GF-D8 (cell line): ENCODE results near the gene ARHGAP26.

ENCODE experiments used
- DNase-seq: peaks from one replicate; lab custom pipeline; 2025; lab: John Stamatoyannopoulos, UW

The ARHGAP26 gene

GRCh38 chr5:142876817-142877216 is 106.6 kb downstream of the ARHGAP26 start:
- DNase-seq: no peak

DNA sequence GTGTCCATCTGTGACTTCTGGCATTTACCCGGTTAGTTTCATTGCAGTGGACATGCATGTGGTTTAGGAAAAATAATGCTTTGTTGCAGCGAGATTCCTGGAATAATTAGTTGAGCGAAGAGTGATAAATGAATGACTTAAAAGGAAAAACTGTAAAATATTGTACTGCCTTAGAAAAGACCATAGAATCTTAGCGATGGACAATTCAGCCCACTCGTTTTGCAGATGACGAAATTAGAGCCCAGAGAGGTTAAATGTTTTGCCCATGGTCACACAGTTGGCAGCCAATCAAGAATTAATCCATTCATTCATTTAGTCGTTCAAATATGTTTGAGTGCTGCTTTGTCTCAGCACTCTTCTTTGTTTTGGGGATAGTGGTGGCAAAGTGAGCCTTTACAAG is 107.9 kb downstream of the ARHGAP26 start:
- no peak for DNase-seq

- no peak for DNase-seq
Observed at GRCh38 chr5:142878638-142879037, 108.5 kb downstream of the ARHGAP26 start.

- peak; percentile 80 for DNase-seq
Observed at GRCh38 chr5:142881076-142881783, 111.1 kb downstream of the ARHGAP26 start.

DNA sequence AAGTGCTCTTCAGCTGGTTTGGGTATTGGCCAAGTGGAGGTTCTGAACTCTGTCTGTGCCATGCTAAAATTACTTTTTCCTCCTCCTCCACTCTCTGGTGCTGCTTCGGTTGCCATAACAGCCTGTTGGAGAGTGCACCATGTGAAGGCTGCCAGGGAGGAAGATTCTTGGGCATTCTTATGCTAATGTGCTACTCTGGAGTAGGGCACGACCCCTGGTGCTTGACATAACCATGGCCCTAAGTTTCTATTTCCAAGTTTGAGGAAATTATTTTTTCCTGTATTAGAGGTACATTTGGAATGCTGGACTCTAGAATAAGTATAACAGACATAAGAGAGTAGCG is 111.6 kb downstream of the ARHGAP26 start:
- no peak for DNase-seq

GRCh38 chr5:142883025-142883424 is 112.8 kb downstream of the ARHGAP26 start:
- no peak for DNase-seq

DNA sequence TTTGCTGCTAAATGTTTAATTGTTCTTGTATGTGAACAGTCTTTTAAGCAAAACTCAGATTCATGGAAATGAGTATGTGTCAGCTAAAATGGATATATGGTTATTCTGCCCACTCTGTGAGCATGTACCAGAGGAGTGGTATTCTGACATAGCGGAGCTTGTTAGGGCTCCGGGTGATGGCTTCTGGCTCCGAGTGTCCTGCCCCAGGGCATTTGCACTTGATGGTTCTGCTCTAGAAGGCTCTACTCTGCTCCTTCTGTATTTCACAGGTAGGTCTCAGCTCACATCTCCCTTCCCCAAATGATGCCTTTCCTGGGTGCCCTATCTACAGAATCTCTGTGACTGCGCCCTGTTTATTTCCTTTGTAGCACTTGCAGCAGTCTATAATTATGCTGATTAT is 113.3 kb downstream of the ARHGAP26 start:
- DNase-seq: no peak

DNA sequence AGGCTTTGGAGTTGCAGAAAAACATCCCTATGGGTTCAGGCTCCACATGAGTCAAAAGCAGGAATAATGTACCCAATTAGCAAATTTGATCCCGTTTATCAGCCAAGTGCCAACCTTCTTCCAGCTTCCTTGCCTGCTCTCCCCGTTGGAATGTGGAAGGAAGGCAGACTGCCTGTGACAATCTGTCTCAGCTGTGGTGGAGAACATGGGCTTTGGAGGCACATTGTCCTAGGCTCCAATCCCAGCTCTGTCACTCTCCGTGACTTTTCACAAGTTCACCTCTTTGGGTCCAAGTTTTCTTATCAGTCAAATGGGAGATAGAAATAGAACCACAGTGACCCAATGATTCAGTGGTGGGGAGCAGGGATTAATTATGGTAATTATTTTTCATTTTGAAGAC is 113.9 kb downstream of the ARHGAP26 start:
- no peak for DNase-seq

- DNase-seq: no peak
Observed at GRCh38 chr5:142886211-142886610, 116.0 kb downstream of the ARHGAP26 start.

DNA sequence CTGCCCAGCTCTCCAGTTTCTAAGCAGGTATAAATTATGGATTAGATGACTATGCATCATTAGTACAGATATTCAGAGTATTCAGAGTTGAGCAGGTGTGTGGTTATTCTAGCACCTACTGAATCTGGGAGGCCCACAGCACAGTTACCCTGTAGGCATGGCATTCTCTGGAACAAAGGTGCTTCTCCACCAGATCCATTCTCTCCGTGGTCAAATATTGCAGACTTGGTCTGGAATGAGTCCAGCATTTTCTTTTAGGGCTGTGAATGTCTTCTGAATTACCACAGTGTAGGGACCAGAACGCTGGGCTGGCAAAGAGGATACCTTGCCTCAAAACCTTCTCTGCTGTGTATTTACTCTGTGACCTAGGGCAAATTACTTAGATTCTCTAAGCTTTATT is 116.8 kb downstream of the ARHGAP26 start:
- DNase-seq: no peak

DNA sequence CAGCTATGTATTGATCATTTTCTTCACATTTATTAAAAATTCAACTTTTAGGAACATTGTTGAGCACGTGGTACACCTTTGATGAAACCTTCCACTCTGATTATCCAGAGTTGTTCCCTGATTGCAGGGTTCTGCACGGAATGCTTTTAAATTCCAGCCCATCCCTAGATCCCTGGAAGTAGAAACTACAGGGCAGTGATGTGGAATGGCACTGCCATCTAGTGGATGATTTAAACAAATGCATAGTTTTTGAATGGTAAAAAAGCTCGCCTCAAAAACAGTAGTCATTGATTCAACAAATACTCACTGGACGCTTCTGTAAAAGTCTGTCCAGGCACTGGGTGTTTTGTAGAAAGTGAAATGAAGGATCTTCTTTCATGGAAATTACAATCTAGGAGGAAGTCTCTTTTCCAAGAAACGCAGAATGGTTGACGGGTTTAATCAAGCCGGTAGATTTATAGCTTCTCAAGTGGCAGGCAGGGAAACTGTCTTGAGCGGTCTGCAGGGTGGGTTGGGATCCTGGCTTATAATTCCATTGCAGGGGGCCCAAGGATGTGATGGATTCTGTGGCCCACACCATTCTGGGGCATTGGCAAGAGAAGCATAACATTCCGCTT is 118.4 kb downstream of the ARHGAP26 start:
- DNase-seq: no peak

GRCh38 chr5:142892021-142892420 is 121.8 kb downstream of the ARHGAP26 start:
- no peak for DNase-seq

GRCh38 chr5:142894315-142894714 is 124.1 kb downstream of the ARHGAP26 start:
- no peak for DNase-seq

DNA sequence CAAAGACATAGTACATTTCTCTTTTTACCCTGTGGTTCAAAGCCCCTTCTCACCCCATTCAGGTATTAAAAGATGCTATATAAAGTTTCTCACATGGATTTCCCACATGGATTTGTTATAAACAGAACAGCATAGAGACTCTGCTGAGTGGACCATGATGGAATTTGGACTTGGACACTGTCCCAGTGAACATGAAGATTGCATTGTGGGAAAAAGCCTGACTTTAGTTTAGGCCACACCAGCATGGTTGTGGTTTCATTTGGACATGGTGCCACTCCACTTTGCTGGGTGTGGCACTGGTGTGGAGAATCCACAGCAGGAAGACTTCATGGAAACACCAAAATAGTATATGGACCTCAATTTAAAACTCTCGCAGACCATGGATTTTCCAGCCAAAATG is 124.6 kb downstream of the ARHGAP26 start:
- no peak for DNase-seq

DNA sequence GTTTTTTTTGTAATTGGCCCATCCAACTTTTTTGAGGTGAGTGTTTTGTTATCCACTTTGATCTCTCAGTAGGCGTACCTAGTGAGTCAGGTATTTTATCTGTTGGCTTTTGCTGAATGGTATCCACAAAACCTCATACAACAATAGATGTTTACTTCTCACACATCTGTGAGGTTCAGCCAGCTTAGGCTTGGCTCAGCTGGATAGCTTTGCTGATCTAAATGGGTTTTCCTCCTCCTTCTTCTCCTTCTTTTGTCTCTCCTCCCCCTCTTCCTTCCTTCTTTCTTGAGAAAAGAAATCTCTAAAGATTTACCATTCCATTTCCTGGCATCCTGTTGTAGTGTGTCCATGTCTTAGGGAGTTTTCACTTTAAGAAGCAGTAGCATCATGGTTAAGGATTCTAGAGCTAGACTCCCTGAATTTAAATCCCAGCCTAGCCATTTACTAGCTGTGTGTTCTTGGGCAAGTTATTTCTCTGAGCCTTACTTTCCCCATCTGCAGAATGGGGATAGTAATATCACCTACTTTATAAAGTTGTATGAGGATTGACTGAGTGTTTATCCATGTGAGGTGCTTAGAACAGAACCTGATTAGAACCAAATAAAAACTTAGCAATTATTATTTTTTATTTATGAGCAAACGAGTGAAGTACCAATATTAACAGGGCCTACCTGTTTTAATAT is 126.3 kb downstream of the ARHGAP26 start:
- DNase-seq: no peak

GRCh38 chr5:142897328-142897727 is 127.2 kb downstream of the ARHGAP26 start:
- DNase-seq: no peak

DNA sequence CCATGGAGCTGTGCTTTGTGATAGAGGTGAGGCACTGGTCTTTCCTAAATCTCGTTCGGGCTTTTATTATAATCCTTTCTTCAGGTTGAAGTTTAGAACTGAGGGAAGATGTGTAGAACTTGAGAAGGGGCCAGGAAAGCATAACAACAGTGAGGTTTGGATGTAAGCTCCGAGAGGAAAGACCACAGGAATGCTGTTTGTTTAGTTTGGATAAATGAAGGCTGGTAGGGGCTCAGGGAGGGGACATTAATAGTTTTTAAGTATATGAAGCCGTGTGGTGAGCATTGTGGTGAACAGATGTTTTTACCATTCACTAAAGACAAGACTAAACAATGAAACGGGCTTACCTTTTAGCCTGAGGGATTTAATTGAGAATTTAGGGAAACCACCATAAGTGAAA is 130.8 kb downstream of the ARHGAP26 start:
- DNase-seq: no peak

- DNase-seq: no peak
Observed at GRCh38 chr5:142901476-142902185, 131.5 kb downstream of the ARHGAP26 start.

GRCh38 chr5:142902186-142902965 is 132.2 kb downstream of the ARHGAP26 start:
- peak; percentile 74 for DNase-seq

GRCh38 chr5:142904416-142904815 is 134.2 kb downstream of the ARHGAP26 start:
- DNase-seq: no peak

- no peak for DNase-seq
Observed at GRCh38 chr5:142905348-142905747, 135.2 kb downstream of the ARHGAP26 start.
